Measurements from ENCODE around the gene DNAJA3. TPM values are rescaled to one million over a fixed set of nuclear protein-coding genes. Genes with fewer than 3 reads are reported as not detected.

The DNAJA3 gene
- total RNA-seq, 1 donor: 8.4 TPM

DNA sequence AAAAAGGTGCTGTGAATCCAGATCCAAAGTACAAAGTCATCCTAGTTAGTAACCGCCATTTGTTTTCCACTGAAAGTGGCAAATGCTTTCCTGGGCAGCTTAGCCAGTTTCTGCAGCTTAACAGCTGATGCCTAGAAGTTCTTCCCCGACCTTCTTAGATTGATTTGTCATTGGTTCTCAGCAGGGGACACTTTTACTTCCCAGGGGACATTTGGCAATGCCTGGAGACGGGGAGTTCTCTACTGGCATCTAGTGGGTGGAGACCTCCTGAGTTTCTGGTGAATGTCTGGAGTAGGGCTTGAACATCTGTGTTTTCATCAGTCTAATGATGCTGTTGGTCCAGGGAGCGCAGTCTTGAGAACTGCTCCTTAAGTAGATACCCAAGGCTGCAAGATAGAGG is 7.6 kb downstream of the DNAJA3 start:
- Histone ChIP-seq H3K9me3 (ENCODE audit: low read depth, low read length) (no peaks in the 10 kb centered on the region), H3K27me3 (ENCODE audit: insufficient read depth, low read length) (no peaks in the 10 kb centered on the region), H3K4me3 (ENCODE audit: low read length) (no peak overlapping the region), H3K4me1 (ENCODE audit: insufficient read depth, low read length) (no peaks in the 10 kb centered on the region)

DNA sequence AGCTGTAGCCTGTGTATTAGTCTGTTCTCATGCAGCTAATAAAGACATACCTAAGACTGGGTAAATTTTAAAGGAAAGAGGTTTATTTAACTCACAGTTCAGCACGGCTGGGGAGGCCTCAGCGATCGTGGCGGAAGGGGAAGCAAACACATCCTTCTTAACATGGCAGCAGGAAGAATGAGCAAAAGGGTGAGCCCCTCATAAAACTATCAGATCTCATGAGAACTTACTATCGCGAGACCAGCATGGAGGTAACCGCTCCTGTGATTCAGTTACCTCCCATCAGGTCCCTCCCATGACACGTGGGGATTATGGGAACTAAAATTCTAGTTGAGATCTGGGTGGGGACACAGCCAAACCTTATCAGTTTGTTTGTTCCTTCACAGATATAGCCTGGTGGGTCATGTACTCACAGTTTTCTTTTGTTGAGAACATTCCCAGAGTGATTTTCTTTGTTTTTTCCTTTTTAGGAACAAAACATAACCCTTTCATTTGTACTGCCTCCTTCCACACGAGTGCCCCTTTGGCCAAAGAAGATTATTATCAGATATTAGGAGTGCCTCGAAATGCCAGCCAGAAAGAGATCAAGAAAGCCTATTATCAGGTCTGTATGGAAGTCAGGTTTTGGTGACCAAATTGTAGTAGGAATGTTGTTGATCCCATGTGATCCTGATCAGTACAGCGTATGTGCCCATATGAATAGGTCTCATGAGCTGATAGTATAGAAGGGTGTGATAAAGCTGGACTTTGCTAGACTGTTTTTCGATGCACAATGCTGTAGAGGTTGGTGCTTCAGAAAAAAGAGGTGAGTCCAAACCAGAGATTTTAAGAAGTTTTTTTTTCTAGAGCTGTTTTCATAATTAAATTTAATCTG is 8.5 kb downstream of the DNAJA3 start:
- Histone ChIP-seq H3K4me3 (ENCODE audit: low read length) (no peak overlapping the region), H3K27me3 (ENCODE audit: insufficient read depth, low read length) (no peaks in the 10 kb centered on the region), H3K4me1 (ENCODE audit: insufficient read depth, low read length) (no peaks in the 10 kb centered on the region), H3K9me3 (ENCODE audit: low read depth, low read length) (no peaks in the 10 kb centered on the region)

DNA sequence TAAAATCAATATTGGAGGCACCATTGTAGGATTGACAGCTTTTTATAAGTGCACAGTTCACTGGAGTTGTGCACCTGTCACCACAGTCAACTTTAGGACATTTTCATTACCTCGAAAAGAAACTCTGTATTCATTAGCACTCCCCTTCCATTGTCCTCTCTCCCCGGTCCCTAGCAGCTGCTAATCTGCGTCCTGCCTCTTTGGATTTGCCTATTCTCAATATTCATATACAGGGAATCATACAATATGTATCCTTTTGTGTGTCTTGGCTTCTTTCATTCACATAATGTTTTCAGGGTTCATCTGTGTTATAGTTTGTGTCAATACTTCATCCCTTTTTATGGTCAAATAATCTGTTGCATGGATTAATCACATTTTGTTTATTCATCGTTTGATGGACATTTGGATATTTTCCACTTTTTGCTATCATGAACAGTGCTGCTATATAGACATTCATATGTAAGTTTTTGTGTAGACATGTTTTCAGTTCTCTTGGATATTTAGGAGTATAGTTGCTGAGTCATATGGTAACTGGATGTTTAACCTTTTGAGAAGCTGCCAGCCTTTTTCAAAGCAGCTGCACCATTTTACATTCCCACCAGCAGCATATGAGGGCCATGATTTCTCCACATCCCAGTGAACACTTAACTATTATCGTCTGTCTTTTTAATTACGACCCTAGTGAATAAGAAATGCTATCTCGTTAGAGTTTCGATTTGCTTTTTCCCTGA is 9.8 kb downstream of the DNAJA3 start:
- no peaks in the 10 kb centered on the region for H3K9me3 ChIP-seq (ENCODE audit: low read depth, low read length)
- H3K4me3 ChIP-seq (ENCODE audit: low read length): no peak overlapping the region
- no peaks in the 10 kb centered on the region for H3K27me3 ChIP-seq (ENCODE audit: insufficient read depth, low read length)
- no peaks in the 10 kb centered on the region for H3K4me1 ChIP-seq (ENCODE audit: insufficient read depth, low read length)

DNA sequence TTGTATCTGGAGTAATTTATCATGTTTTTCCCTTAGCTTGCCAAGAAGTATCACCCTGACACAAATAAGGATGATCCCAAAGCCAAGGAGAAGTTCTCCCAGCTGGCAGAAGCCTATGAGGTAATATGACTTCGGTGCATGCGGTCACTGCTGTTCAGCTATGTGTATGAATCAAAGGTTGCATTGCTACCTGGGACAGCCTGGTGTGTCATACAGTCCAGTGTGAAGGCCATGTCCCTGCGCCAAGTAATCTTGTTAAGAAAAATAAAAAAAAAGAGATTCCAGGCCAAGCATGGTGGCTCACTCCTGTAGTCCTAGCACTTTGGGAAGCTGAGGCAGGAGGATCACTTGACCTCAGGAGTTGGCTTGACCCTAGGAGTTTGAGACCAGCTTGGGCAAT is 11.7 kb downstream of the DNAJA3 start:
- H3K4me1 ChIP-seq (ENCODE audit: insufficient read depth, low read length): no peaks in the 10 kb centered on the region
- H3K4me3 ChIP-seq (ENCODE audit: low read length): no peak overlapping the region
- no peaks in the 10 kb centered on the region for H3K27me3 ChIP-seq (ENCODE audit: insufficient read depth, low read length)
- H3K9me3 ChIP-seq (ENCODE audit: low read depth, low read length): no peaks in the 10 kb centered on the region

DNA sequence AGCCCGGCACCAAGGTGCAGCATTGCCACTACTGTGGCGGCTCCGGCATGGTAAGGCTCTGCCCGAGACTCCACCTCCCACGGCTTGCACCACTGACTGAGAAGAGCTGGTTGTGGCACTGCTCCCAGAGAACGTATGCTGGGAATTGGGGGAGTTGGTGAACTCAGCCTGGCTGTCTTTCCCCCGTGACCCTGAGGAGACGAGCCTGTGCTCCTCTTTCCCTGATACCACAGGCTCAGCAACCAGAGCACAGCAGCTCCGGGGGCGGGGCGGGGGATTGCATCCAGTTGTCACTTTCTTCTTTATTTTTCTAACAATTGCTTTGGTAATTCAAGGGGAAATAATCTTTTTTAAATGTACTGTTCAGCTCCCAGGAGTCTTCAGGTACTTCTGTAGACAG is 16.7 kb downstream of the DNAJA3 start:
- Histone ChIP-seq H3K9me3 (ENCODE audit: low read depth, low read length) (no peaks in the 10 kb centered on the region), H3K27me3 (ENCODE audit: insufficient read depth, low read length) (no peaks in the 10 kb centered on the region), H3K4me3 (ENCODE audit: low read length) (no peak overlapping the region), H3K4me1 (ENCODE audit: insufficient read depth, low read length) (no peaks in the 10 kb centered on the region)

- no peaks in the 10 kb centered on the region for H3K27me3 ChIP-seq (ENCODE audit: insufficient read depth, low read length)
- H3K4me3 ChIP-seq (ENCODE audit: low read length): no peak overlapping the region
- no peaks in the 10 kb centered on the region for H3K9me3 ChIP-seq (ENCODE audit: low read depth, low read length)
- H3K4me1 ChIP-seq (ENCODE audit: insufficient read depth, low read length): no peaks in the 10 kb centered on the region
Observed at GRCh38 chr16:4443271-4443670, 17.6 kb downstream of the DNAJA3 start.

DNA sequence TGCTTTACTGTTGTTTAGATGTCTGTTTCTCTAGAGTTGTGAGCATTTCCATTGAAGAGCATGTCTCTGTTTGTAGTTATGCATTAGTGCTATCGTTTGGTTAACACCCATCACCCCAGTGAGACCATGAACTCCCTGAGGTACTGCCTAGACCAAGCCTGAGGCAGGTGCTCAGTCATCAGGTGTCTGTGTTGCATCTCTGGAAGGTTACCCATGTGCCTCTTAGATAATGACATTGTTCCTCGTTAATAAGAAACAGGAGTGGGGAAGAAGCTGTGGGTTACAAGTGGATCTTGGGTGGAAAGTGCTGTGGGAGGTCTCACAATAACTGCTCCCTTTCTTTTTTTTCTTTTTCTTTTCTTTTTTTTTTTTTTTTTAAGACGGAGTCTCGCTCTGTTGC is 18.3 kb downstream of the DNAJA3 start:
- H3K4me1 ChIP-seq (ENCODE audit: insufficient read depth, low read length): no peaks in the 10 kb centered on the region
- no peaks in the 10 kb centered on the region for H3K27me3 ChIP-seq (ENCODE audit: insufficient read depth, low read length)
- no peak overlapping the region for H3K4me3 ChIP-seq (ENCODE audit: low read length)
- H3K9me3 ChIP-seq (ENCODE audit: low read depth, low read length): no peaks in the 10 kb centered on the region

- H3K9me3 ChIP-seq (ENCODE audit: low read depth, low read length): no peaks in the 10 kb centered on the region
- H3K4me3 ChIP-seq (ENCODE audit: low read length): no peak overlapping the region
- no peaks in the 10 kb centered on the region for H3K4me1 ChIP-seq (ENCODE audit: insufficient read depth, low read length)
- H3K27me3 ChIP-seq (ENCODE audit: insufficient read depth, low read length): no peaks in the 10 kb centered on the region
Observed at GRCh38 chr16:4450430-4450829, 24.8 kb downstream of the DNAJA3 start.

DNA sequence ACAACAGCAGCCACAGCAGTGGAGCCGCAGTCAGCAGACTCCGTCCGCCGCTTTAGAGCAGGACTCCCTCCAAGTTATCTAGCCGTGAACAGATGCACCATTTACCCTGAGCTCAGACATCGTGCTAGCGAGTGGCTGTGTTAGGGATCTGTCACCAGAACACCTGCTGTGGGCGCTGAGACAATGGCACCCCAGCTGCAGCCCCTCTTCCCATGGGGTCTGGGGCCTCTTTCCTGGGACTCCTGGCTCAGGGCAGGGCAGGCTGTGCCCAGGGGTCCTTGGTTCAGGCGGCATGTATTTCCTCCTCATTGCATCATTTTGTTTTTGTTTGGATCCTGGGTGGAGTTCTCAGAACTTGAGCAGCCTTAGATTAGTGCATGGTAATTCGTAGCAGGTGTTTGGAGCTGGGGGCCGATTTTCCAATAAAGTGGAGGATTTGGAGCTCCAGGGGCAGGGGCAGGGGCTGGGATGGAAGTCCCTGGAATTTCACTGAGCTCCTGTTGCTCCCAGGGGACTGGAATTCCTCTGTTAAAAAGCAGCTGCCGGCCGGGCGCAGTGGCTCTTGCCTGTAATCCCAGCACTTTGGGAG is 25.4 kb downstream of the DNAJA3 start:
- Histone ChIP-seq H3K27me3 (ENCODE audit: insufficient read depth, low read length) (no peaks in the 10 kb centered on the region), H3K9me3 (ENCODE audit: low read depth, low read length) (no peaks in the 10 kb centered on the region), H3K4me3 (ENCODE audit: low read length) (no peak overlapping the region), H3K4me1 (ENCODE audit: insufficient read depth, low read length) (no peaks in the 10 kb centered on the region)

DNA sequence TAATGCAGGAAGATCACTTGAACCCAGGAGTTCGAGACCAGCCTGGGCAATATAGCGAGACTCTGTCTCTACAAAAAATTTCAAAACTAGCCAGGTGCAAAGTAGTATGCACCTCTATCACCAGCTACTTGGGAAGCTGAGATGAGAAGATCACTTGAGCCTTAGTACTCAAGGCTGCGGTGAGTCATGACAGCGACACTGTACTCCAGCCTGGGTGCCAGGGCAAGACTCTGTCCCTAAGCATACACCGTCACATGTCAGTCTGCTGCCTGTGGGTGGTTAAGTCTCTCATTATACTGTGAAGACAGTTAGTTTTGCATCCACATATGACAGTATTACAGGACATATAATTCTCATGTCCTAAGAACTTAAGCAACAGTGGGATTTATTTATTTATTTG is 27.0 kb downstream of the DNAJA3 start:
- no peaks in the 10 kb centered on the region for H3K27me3 ChIP-seq (ENCODE audit: insufficient read depth, low read length)
- H3K4me1 ChIP-seq (ENCODE audit: insufficient read depth, low read length): no peaks in the 10 kb centered on the region
- no peaks in the 10 kb centered on the region for H3K9me3 ChIP-seq (ENCODE audit: low read depth, low read length)
- H3K4me3 ChIP-seq (ENCODE audit: low read length): no peak overlapping the region

- H3K27me3 ChIP-seq (ENCODE audit: insufficient read depth, low read length): no peaks in the 10 kb centered on the region
- H3K9me3 ChIP-seq (ENCODE audit: low read depth, low read length): no peaks in the 10 kb centered on the region
- no peak overlapping the region for H3K4me3 ChIP-seq (ENCODE audit: low read length)
- H3K4me1 ChIP-seq (ENCODE audit: insufficient read depth, low read length): peaks cover 14% of the 10 kb centered on the region
Observed at GRCh38 chr16:4454623-4455022, 29.0 kb downstream of the DNAJA3 start.

DNA sequence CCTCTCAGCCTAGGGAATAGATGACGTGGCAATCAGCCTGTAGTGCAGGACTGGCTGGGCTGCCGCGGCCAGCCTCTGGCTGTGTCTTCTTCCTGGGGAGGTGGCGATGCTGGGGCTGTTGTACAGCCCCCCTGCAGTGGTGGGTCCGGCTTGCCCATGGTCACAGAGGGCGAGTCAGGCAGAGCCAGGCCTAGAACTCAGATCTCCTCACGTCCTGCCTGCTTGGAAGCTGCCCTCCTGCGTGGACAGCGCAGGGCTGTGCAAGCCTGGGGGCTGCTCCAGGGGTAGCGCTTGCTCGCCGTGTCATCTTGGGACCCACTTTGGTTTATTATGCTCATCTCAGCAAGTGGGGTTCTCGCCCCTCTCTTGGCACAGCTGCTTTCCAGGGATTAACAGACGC is 29.4 kb downstream of the DNAJA3 start:
- H3K9me3 ChIP-seq (ENCODE audit: low read depth, low read length): no peaks in the 10 kb centered on the region
- no peak overlapping the region for H3K4me3 ChIP-seq (ENCODE audit: low read length)
- no peaks in the 10 kb centered on the region for H3K27me3 ChIP-seq (ENCODE audit: insufficient read depth, low read length)
- peaks cover 19% of the 10 kb centered on the region for H3K4me1 ChIP-seq (ENCODE audit: insufficient read depth, low read length)

- no peaks in the 10 kb centered on the region for H3K9me3 ChIP-seq (ENCODE audit: low read depth, low read length)
- H3K4me3 ChIP-seq (ENCODE audit: low read length): no peak overlapping the region
- H3K4me1 ChIP-seq (ENCODE audit: insufficient read depth, low read length): peaks cover 20% of the 10 kb centered on the region
- H3K27me3 ChIP-seq (ENCODE audit: insufficient read depth, low read length): no peaks in the 10 kb centered on the region
Observed at GRCh38 chr16:4455951-4456350, 30.3 kb downstream of the DNAJA3 start.

DNA sequence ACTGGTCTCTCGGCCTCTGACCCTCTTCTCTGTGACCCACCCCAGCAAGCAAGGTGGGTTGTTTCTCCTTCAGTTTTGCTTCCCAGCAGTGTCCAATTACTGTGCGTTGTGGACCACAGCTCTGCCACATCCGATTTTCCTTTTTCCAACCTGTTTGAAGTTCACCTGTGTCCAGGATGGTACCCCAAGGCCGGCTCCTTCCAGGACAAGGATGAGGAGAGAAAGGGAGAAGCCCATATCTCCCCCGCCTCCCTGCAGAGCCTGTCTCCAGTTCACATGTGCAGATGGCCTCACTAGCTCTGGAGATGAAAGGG is 35.2 kb downstream of the DNAJA3 start:
- Histone ChIP-seq H3K4me3 (ENCODE audit: low read length) (no peak overlapping the region), H3K27me3 (ENCODE audit: insufficient read depth, low read length) (no peaks in the 10 kb centered on the region), H3K9me3 (ENCODE audit: low read depth, low read length) (no peaks in the 10 kb centered on the region), H3K4me1 (ENCODE audit: insufficient read depth, low read length) (peaks cover 20% of the 10 kb centered on the region)

DNA sequence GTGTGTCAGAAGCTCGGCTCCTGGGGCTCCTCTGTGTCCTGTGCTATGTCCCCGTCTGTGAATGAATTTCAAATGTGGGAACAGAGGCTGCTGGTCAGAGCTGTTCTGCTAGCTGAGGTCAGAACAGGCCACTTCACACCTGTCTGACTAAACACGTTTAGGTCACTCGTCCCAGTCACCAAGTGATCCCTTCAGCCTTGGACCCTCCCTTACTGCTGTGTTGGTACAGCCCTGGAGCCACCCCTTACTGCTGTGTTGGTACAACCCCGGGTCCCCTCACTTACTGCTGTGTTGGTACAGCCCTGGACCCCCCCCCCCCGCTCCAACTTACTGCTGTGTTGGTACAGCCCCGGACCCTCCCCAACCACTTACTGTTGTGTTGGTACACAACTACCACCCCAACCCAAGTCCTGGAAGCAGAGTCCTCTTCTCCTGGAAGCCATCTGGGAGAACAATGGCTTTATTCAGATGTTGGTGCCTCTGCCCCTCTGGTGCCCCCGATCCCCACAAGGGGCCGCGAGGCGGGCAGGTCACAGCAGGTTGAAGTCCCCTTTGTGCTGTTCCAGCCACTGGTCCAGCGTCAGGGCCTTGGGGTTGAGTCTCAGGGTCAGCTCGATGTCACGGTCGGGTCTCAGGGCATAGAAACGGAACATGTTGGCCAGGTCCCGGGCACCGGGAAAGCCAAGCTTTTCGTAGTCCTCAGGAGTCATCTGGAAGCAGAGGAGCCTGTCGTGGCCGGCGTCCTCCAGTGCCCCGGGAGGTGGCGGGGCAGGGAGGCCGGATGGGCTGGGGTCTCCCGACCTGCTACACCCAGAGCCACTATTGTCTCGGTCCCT is 35.8 kb downstream of the DNAJA3 start:
- Histone ChIP-seq H3K4me3 (ENCODE audit: low read length) (no peak overlapping the region), H3K9me3 (ENCODE audit: low read depth, low read length) (no peaks in the 10 kb centered on the region), H3K27me3 (ENCODE audit: insufficient read depth, low read length) (no peaks in the 10 kb centered on the region), H3K4me1 (ENCODE audit: insufficient read depth, low read length) (peaks cover 26% of the 10 kb centered on the region)
